ENCODE data around the gene FABP1.
A peak's percentile ranks its signal among the peaks of the same experiment; 100 is the strongest.

Gene FABP1

GRCh38 chr2:88082781-88083180, 45.1 kb downstream of the FABP1 start:
- DNase-seq (ENCODE audit: low spot score), result no peak
- POLR2A ChIA-PET (ENCODE audit: low non-redundant PET), result no interaction called here
- CTCF ChIA-PET, result no interaction called here
- TF ChIP-seq CTCF (conservative IDR thresholded peaks at IDR 0.05; ENCODE audit: low read depth), result no peak
- H3K27ac ChIP-seq, result no peak overlapping the region

- ChIA-PET CTCF (no interaction called here), POLR2A (ENCODE audit: low non-redundant PET) (no interaction called here)
- H3K27ac ChIP-seq, result no peak overlapping the region
- no peak for TF ChIP-seq CTCF (conservative IDR thresholded peaks at IDR 0.05; ENCODE audit: low read depth)
- no peak for DNase-seq (ENCODE audit: low spot score)
Measured at GRCh38 chr2:88081924-88082608, 45.8 kb downstream of the FABP1 start.

GRCh38 chr2:88080545-88080944, 47.3 kb downstream of the FABP1 start:
- DNase-seq (ENCODE audit: low spot score), result no peak
- CTCF ChIA-PET, result interaction anchor here (0.9 kb wide), 1 partner anchor 20 kb away, joined by 3 read pairs; no protein-coding TSS in a partner anchor
- TF ChIP-seq CTCF (conservative IDR thresholded peaks at IDR 0.05; ENCODE audit: low read depth), result no peak
- H3K27ac ChIP-seq, result no peak overlapping the region
- POLR2A ChIA-PET (ENCODE audit: low non-redundant PET), result no interaction called here

GRCh38 chr2:88078643-88079172, 49.2 kb downstream of the FABP1 start:
- ChIA-PET CTCF (no interaction called here), POLR2A (ENCODE audit: low non-redundant PET) (no interaction called here)
- no peak for DNase-seq (ENCODE audit: low spot score)
- H3K27ac ChIP-seq, result no peak overlapping the region
- no peak for TF ChIP-seq CTCF (conservative IDR thresholded peaks at IDR 0.05; ENCODE audit: low read depth)

- no peak overlapping the region for H3K27ac ChIP-seq
- DNase-seq (ENCODE audit: low spot score), result no peak
- ChIA-PET POLR2A (ENCODE audit: low non-redundant PET) (no interaction called here), CTCF (no interaction called here)
- no peak for TF ChIP-seq CTCF (conservative IDR thresholded peaks at IDR 0.05; ENCODE audit: low read depth)
Measured at GRCh38 chr2:88077080-88077479, 50.8 kb downstream of the FABP1 start.

- CTCF ChIA-PET, result interaction anchor here (0.5 kb wide), 1 partner anchor 24 kb away, joined by 3 read pairs; no protein-coding TSS in a partner anchor
- peak; percentile 47 for DNase-seq (ENCODE audit: low spot score)
Measured at GRCh38 chr2:88074854-88075292, 53.0 kb downstream of the FABP1 start.

More at GRCh38 chr2:88074854-88075292, 53.0 kb downstream of the FABP1 start:
- no peak overlapping the region for H3K27ac ChIP-seq
- POLR2A ChIA-PET (ENCODE audit: low non-redundant PET), result no interaction called here
- no peak for TF ChIP-seq CTCF (conservative IDR thresholded peaks at IDR 0.05; ENCODE audit: low read depth)

Measured in RWPE1 (cell line).